Stimulated activated naive B cell treated with anti-CD40 and anti-IgM and Interleukin-4, amounts not matched to agents 10 μg/mL and 1 μg/mL and 100 μg/mL, for 72 hours (primary cell): ENCODE data around the gene PDE10A.
"Not testable (repeated sequence)": the region's sequence is repeated elsewhere in the genome, so short reads cannot be mapped to it uniquely, and the experiment has no call there.

ENCODE experiments used
- ATAC-seq, 2 donors: fragments of 150-1000 bp; cut with Tn5 transposase; replicated peaks; 2 replicates each; pipeline ENCODE4 v1.10.0; 2021; ENCODE audit warnings: moderate library complexity in 1 of 2
- DNase-seq: peaks from one replicate; pipeline ENCODE4 v3.0.0; 2021
- H3K27ac Mint-ChIP-seq: one replicate; pipeline ENCODE4 v1.8.0; 2022; ENCODE audit warnings: mild to moderate bottlenecking, mixed read lengths
- H3K27me3 Mint-ChIP-seq, 2 donors: one replicate each; pipeline ENCODE4 v1.8.0; 2022; ENCODE audit warnings: mixed read lengths in 2 of 2
- H3K36me3 Mint-ChIP-seq, 2 donors: one replicate each; pipeline ENCODE4 v1.8.0; 2022; ENCODE audit warnings: mixed read lengths in 2 of 2, mild to moderate bottlenecking in 1 of 2
- H3K4me1 Mint-ChIP-seq, 2 donors: one replicate each; pipeline ENCODE4 v1.8.0; 2022; ENCODE audit warnings: mixed read lengths in 2 of 2, mild to moderate bottlenecking in 1 of 2
- H3K4me3 Mint-ChIP-seq, 2 donors: one replicate each; pipeline ENCODE4 v1.8.0; 2022; ENCODE audit warnings: mild to moderate bottlenecking in 2 of 2, mixed read lengths in 2 of 2, moderate library complexity in 1 of 2
- H3K9me3 Mint-ChIP-seq, 2 donors: one replicate each; pipeline ENCODE4 v1.8.0; 2022; ENCODE audit warnings: mixed read lengths in 2 of 2, mild to moderate bottlenecking in 1 of 2

The PDE10A gene

GRCh38 chr6:165559632-165560031, 103.4 kb downstream of the PDE10A start:
- no peaks in the 10 kb centered on the region for H3K4me1 Mint-ChIP-seq
- H3K36me3 Mint-ChIP-seq = no peaks in the 10 kb centered on the region
- H3K9me3 Mint-ChIP-seq = peaks cover 7 to 10% of the 10 kb centered on the region in 2 donors
- H3K27me3 Mint-ChIP-seq = no peaks in the 10 kb centered on the region
- no peak overlapping the region for H3K4me3 Mint-ChIP-seq
- ATAC-seq (no peak), DNase-seq (no peak)
- H3K27ac Mint-ChIP-seq = no peak overlapping the region

GRCh38 chr6:165558097-165558496, 104.9 kb downstream of the PDE10A start:
- H3K4me1 Mint-ChIP-seq, H3K27ac Mint-ChIP-seq, ATAC-seq, H3K36me3 Mint-ChIP-seq, H3K27me3 Mint-ChIP-seq, H3K4me3 Mint-ChIP-seq, DNase-seq: not testable (repeated sequence)
- H3K9me3 Mint-ChIP-seq = peaks cover 7 to 10% of the 10 kb centered on the region in 2 donors

- peaks cover 7 to 10% of the 10 kb centered on the region in 2 donors for H3K9me3 Mint-ChIP-seq
- H3K36me3 Mint-ChIP-seq = no peaks in the 10 kb centered on the region
- no peak overlapping the region for H3K27ac Mint-ChIP-seq
- DNase-seq = no peak
- H3K4me1 Mint-ChIP-seq = no peaks in the 10 kb centered on the region
- no peak for ATAC-seq
- H3K4me3 Mint-ChIP-seq = no peak overlapping the region
- no peaks in the 10 kb centered on the region for H3K27me3 Mint-ChIP-seq
These were observed 105.4 kb downstream of the PDE10A start for GRCh38 chr6:165557674-165558073.

GRCh38 chr6:165556116-165556843, 106.8 kb downstream of the PDE10A start:
- no peak for ATAC-seq
- Mint-ChIP-seq H3K27me3 (no peaks in the 10 kb centered on the region), H3K36me3 (no peaks in the 10 kb centered on the region), H3K9me3 (peaks cover 7 to 10% of the 10 kb centered on the region in 2 donors), H3K4me3 (no peak overlapping the region), H3K4me1 (no peaks in the 10 kb centered on the region), H3K27ac (no peak overlapping the region)
- no peak for DNase-seq

- ATAC-seq, H3K4me1 Mint-ChIP-seq, H3K4me3 Mint-ChIP-seq, H3K27ac Mint-ChIP-seq, H3K36me3 Mint-ChIP-seq, H3K27me3 Mint-ChIP-seq, H3K9me3 Mint-ChIP-seq, DNase-seq: not testable (repeated sequence)
These were observed 108.4 kb downstream of the PDE10A start for GRCh38 chr6:165554644-165555043.

- Mint-ChIP-seq H3K36me3 (no peaks in the 10 kb centered on the region), H3K9me3 (peaks cover 0 to 2% of the 10 kb centered on the region in 2 donors), H3K27ac (no peak overlapping the region), H3K27me3 (no peaks in the 10 kb centered on the region), H3K4me1 (no peaks in the 10 kb centered on the region), H3K4me3 (no peak overlapping the region)
- ATAC-seq (no peak), DNase-seq (no peak)
These were observed 110.7 kb downstream of the PDE10A start for GRCh38 chr6:165552248-165552736.

- Mint-ChIP-seq H3K27ac (no peak overlapping the region), H3K36me3 (no peaks in the 10 kb centered on the region), H3K27me3 (no peaks in the 10 kb centered on the region), H3K4me1 (no peaks in the 10 kb centered on the region), H3K9me3 (peaks cover 0 to 2% of the 10 kb centered on the region in 2 donors), H3K4me3 (no peak overlapping the region)
- DNase-seq = no peak
- ATAC-seq = no peak
These were observed 111.2 kb downstream of the PDE10A start for GRCh38 chr6:165551828-165552227.

- Mint-ChIP-seq H3K27ac (no peak overlapping the region), H3K36me3 (no peaks in the 10 kb centered on the region), H3K4me1 (no peaks in the 10 kb centered on the region), H3K9me3 (peaks cover 0 to 2% of the 10 kb centered on the region in 2 donors), H3K4me3 (no peak overlapping the region), H3K27me3 (no peaks in the 10 kb centered on the region)
- ATAC-seq = no peak
- DNase-seq = no peak
These were observed 114.6 kb downstream of the PDE10A start for GRCh38 chr6:165548450-165548849.

- Mint-ChIP-seq H3K4me3 (no peak overlapping the region), H3K27me3 (no peaks in the 10 kb centered on the region), H3K9me3 (peaks cover 0 to 2% of the 10 kb centered on the region in 2 donors), H3K4me1 (no peaks in the 10 kb centered on the region), H3K27ac (no peak overlapping the region), H3K36me3 (no peaks in the 10 kb centered on the region)
- ATAC-seq (no peak), DNase-seq (no peak)
These were observed 117.2 kb downstream of the PDE10A start for GRCh38 chr6:165545806-165546205.

- Mint-ChIP-seq H3K27ac (no peak overlapping the region), H3K36me3 (no peaks in the 10 kb centered on the region), H3K27me3 (no peaks in the 10 kb centered on the region), H3K4me3 (no peak overlapping the region), H3K4me1 (no peaks in the 10 kb centered on the region), H3K9me3 (peaks cover 0 to 2% of the 10 kb centered on the region in 2 donors)
- DNase-seq = no peak
- ATAC-seq = no peak
These were observed 119.3 kb downstream of the PDE10A start for GRCh38 chr6:165543781-165544180.

GRCh38 chr6:165536911-165537310, 126.1 kb downstream of the PDE10A start:
- H3K27me3 Mint-ChIP-seq = no peaks in the 10 kb centered on the region
- ATAC-seq (no peak), DNase-seq (no peak)
- H3K36me3 Mint-ChIP-seq = no peaks in the 10 kb centered on the region
- peaks cover 0 to 5% of the 10 kb centered on the region in 2 donors for H3K9me3 Mint-ChIP-seq
- no peak overlapping the region for H3K4me3 Mint-ChIP-seq
- no peak overlapping the region for H3K27ac Mint-ChIP-seq
- no peaks in the 10 kb centered on the region for H3K4me1 Mint-ChIP-seq

GRCh38 chr6:165519316-165519715, 143.7 kb downstream of the PDE10A start:
- Mint-ChIP-seq H3K4me1 (no peaks in the 10 kb centered on the region), H3K27ac (no peak overlapping the region), H3K4me3 (no peak overlapping the region), H3K36me3 (no peaks in the 10 kb centered on the region), H3K9me3 (peaks cover 0 to 2% of the 10 kb centered on the region in 2 donors), H3K27me3 (no peaks in the 10 kb centered on the region)
- no peak for DNase-seq
- no peak for ATAC-seq

GRCh38 chr6:165515963-165516624, 146.9 kb downstream of the PDE10A start:
- H3K27me3 Mint-ChIP-seq = no peaks in the 10 kb centered on the region
- ATAC-seq = no peak
- H3K27ac Mint-ChIP-seq = no peak overlapping the region
- peaks cover 0 to 2% of the 10 kb centered on the region in 2 donors for H3K9me3 Mint-ChIP-seq
- no peak for DNase-seq
- H3K4me3 Mint-ChIP-seq = no peak overlapping the region
- no peaks in the 10 kb centered on the region for H3K36me3 Mint-ChIP-seq
- no peaks in the 10 kb centered on the region for H3K4me1 Mint-ChIP-seq

- no peaks in the 10 kb centered on the region for H3K27me3 Mint-ChIP-seq
- ATAC-seq (no peak), DNase-seq (no peak)
- H3K36me3 Mint-ChIP-seq = no peaks in the 10 kb centered on the region
- H3K4me3 Mint-ChIP-seq = no peak overlapping the region
- H3K27ac Mint-ChIP-seq = no peak overlapping the region
- no peaks in the 10 kb centered on the region for H3K4me1 Mint-ChIP-seq
- H3K9me3 Mint-ChIP-seq = peaks cover 0 to 3% of the 10 kb centered on the region in 2 donors
These were observed 148.4 kb downstream of the PDE10A start for GRCh38 chr6:165514621-165515020.

GRCh38 chr6:165511807-165512206, 151.2 kb downstream of the PDE10A start:
- ATAC-seq (no peak), DNase-seq (no peak)
- Mint-ChIP-seq H3K9me3 (peaks cover 0 to 3% of the 10 kb centered on the region in 2 donors), H3K4me1 (no peaks in the 10 kb centered on the region), H3K4me3 (no peak overlapping the region), H3K27ac (no peak overlapping the region), H3K36me3 (no peaks in the 10 kb centered on the region), H3K27me3 (no peaks in the 10 kb centered on the region)
